Neuronal stem cell (in vitro differentiated cells): ENCODE measurements around the gene CCDC178. TPM values are rescaled to one million over a fixed set of nuclear protein-coding genes. Genes with fewer than 3 reads are reported as not detected.

Experiments
- DNase-seq: peaks from one replicate; pipeline ENCODE4 v3.0.0-alpha.2; 2013; ENCODE audit warnings: low spot score
- H2AFZ ChIP-seq: one replicate; pipeline ENCODE4 v1.6.1; 2013; ENCODE audit warnings: mild to moderate bottlenecking, low read length, inconsistent platforms
- H2AK5ac ChIP-seq: 2 replicates; pipeline ENCODE4 v1.6.1; 2013; ENCODE audit warnings: low read depth, mild to moderate bottlenecking, inconsistent platforms, low read length, moderate library complexity, mixed read lengths
- H2BK120ac ChIP-seq: 2 replicates; pipeline ENCODE4 v1.6.1; 2013; ENCODE audit warnings: low read depth, mild to moderate bottlenecking, inconsistent platforms, low read length, moderate library complexity, mixed read lengths
- H2BK12ac ChIP-seq: one replicate; pipeline ENCODE4 v1.6.1; 2013; ENCODE audit warnings: low read length, inconsistent platforms
- H2BK15ac ChIP-seq: 2 replicates; pipeline ENCODE4 v1.6.1; 2013; ENCODE audit warnings: mild to moderate bottlenecking, low read length, inconsistent platforms, mixed read lengths
- H2BK5ac ChIP-seq: one replicate; pipeline ENCODE4 v1.6.1; 2013; ENCODE audit warnings: inconsistent platforms, mild to moderate bottlenecking, low read length, moderate library complexity
- H3K14ac ChIP-seq: one replicate; pipeline ENCODE4 v1.6.1; 2013; ENCODE audit warnings: low read length, inconsistent platforms
- H3K18ac ChIP-seq: 2 replicates; pipeline ENCODE4 v1.6.1; 2013; ENCODE audit warnings: low read length, inconsistent platforms
- H3K23ac ChIP-seq: 2 replicates; pipeline ENCODE4 v1.6.1; 2013; ENCODE audit warnings: low read depth, mild to moderate bottlenecking, mixed read lengths, low read length, inconsistent platforms; ENCODE audit not compliant: poor library complexity
- H3K27ac ChIP-seq: replicated peaks from 3 replicates; pipeline ENCODE4 v1.5.1; 2013; ENCODE audit warnings: low read length, inconsistent platforms
- H3K27me3 ChIP-seq, 3 experiments: 2 replicates each; pipeline ENCODE4 v1.6.1; 2013; ENCODE audit warnings: low read length in 3 of 3, mild to moderate bottlenecking in 2 of 3, inconsistent platforms in 1 of 3, low read depth in 1 of 3, mixed read lengths in 1 of 3, moderate library complexity in 1 of 3; ENCODE audit not compliant: control insufficient read depth in 3 of 3, insufficient read depth in 3 of 3
- H3K36me3 ChIP-seq, 2 donors: replicated peaks in 1 of 2; 2 replicates each; pipeline ENCODE4 v1.6.1; 2013; ENCODE audit warnings: low read length in 2 of 2; ENCODE audit not compliant: control insufficient read depth in 2 of 2, insufficient read depth in 2 of 2
- H3K4ac ChIP-seq: 2 replicates; pipeline ENCODE4 v1.6.1; 2013; ENCODE audit warnings: inconsistent platforms, mild to moderate bottlenecking, low read length, moderate library complexity
- H3K4me1 ChIP-seq, 2 donors: 1 replicate in 1 of 2; 2 replicates in 1 of 2; pipeline ENCODE4 v1.6.1; 2013; ENCODE audit warnings: low read length in 2 of 2, low read depth in 1 of 2; ENCODE audit not compliant: control insufficient read depth in 2 of 2, insufficient read depth in 1 of 2
- H3K4me2 ChIP-seq: one replicate; pipeline ENCODE4 v1.6.1; 2013; ENCODE audit warnings: mild to moderate bottlenecking, low read length, inconsistent platforms; ENCODE audit not compliant: insufficient read depth, poor library complexity, severe bottlenecking
- H3K4me3 ChIP-seq, 2 donors: 2 replicates each; pipeline ENCODE4 v1.5.1; 2013; ENCODE audit warnings: low read length in 2 of 2, mild to moderate bottlenecking in 2 of 2, inconsistent platforms in 1 of 2, moderate library complexity in 1 of 2
- H3K79me1 ChIP-seq: one replicate; pipeline ENCODE4 v1.6.1; 2013; ENCODE audit warnings: low read depth, mild to moderate bottlenecking, inconsistent platforms, low read length, moderate library complexity
- H3K9ac ChIP-seq: one replicate; pipeline ENCODE4 v1.6.1; 2013; ENCODE audit warnings: mild to moderate bottlenecking, low read depth, low read length, inconsistent platforms; ENCODE audit not compliant: poor library complexity
- H3K9me3 ChIP-seq, 2 donors: replicated peaks in 1 of 2; 2 replicates each; pipeline versions ENCODE3 to v1.6.1; 2013; ENCODE audit warnings: low read length in 2 of 2, mild to moderate bottlenecking in 2 of 2, inconsistent platforms in 1 of 2, low read depth in 1 of 2, mixed read lengths in 1 of 2, moderate library complexity in 1 of 2; ENCODE audit not compliant: control insufficient read depth in 2 of 2, insufficient read depth in 1 of 2
- H4K8ac ChIP-seq: one replicate; pipeline ENCODE4 v1.6.1; 2013; ENCODE audit warnings: low read depth, mild to moderate bottlenecking, inconsistent platforms, low read length, moderate library complexity
- H4K91ac ChIP-seq: one replicate; pipeline ENCODE4 v1.6.1; 2013; ENCODE audit warnings: low read length, low read depth, mild to moderate bottlenecking, inconsistent platforms; ENCODE audit not compliant: poor library complexity
- WGBS, 2 donors: extraction: QIAGEN DNeasy Blood & Tissue Kit; methylation state at CpG; one replicate each; pipeline ENCODE4 v1.1.7; 2013; ENCODE audit warnings: missing lambda C conversion rate in 2 of 2, mixed read lengths in 1 of 2; ENCODE audit not compliant: insufficient read length in 2 of 2, insufficient replicate concordance in 1 of 2; ENCODE audit errors: extremely low coverage in 2 of 2; 5-methylcytosine and 5-hydroxymethylcytosine counted together
- polyA plus RNA-seq, 2 experiments: library from polyadenylated mRNA; stranded (reverse); fragments of 200-250 nt; gene quantifications; one replicate each; pipeline ENCODE4 v1.2.3, GENCODE V29; 2013

Gene CCDC178
- polyA plus RNA-seq (2013, experiment 1 of 2): 0.29 TPM
- polyA plus RNA-seq (2013, experiment 2 of 2): 0.37 TPM

- Histone ChIP-seq H3K4me2 (peak within 1 kb of the TSS; percentile 69), H3K79me1 (no peaks in the 10 kb centered on the region), H2BK12ac (peak within 1 kb of the TSS; percentile 41), H3K23ac (no peak within 1 kb of the TSS), H3K4ac (no peak within 1 kb of the TSS), H3K27ac (no peak within 1 kb of the TSS), H3K4me1 (peaks cover 0 to 2% of the 10 kb centered on the region in 2 donors), H3K14ac (peak within 1 kb of the TSS; percentile 82), H2BK5ac (no peak within 1 kb of the TSS), H3K9me3 (no peaks in the 10 kb centered on the region), H4K91ac (no peak within 1 kb of the TSS), H2BK120ac (no peak within 1 kb of the TSS), H3K9ac (peak within 1 kb of the TSS; percentile 70), H3K18ac (peak within 1 kb of the TSS; percentile 94), H2AK5ac (no peak within 1 kb of the TSS), H2AFZ (peak within 1 kb of the TSS; percentile 90), H3K27me3 (peaks cover 0 to 8% (median 0%) of the 10 kb centered on the region in 3 experiments), H3K4me3 (peak within 1 kb of the TSS; percentile 49 to 84), H2BK15ac (no peak within 1 kb of the TSS), H4K8ac (peak within 1 kb of the TSS; percentile 17), H3K36me3 (no peaks in the 10 kb centered on the region)
- no CpG with 5 or more reads among the region's 77 CpGs for WGBS, 2 donors
- peak; percentile 55 for DNase-seq
These were observed at the start of gene CCDC178 for GRCh38 chr18:33440060-33441043. Gene CCDC178, minus strand, starts transcription at chr18:33440721. Its CDS starts 28,633 bp downstream, at chr18:33412088.

GRCh38 chr18:33483908-33484307 lies 43.4 kb upstream of the CCDC178 start:
- no peak overlapping the region for H3K9ac ChIP-seq
- no peak overlapping the region for H2AK5ac ChIP-seq
- no peaks in the 10 kb centered on the region for H3K9me3 ChIP-seq
- no peak overlapping the region for H3K4me2 ChIP-seq
- H2AFZ ChIP-seq: no peak overlapping the region
- no peaks in the 10 kb centered on the region for H3K4me1 ChIP-seq
- no peaks in the 10 kb centered on the region for H3K79me1 ChIP-seq
- H4K91ac ChIP-seq: no peak overlapping the region
- H3K23ac ChIP-seq: no peak overlapping the region
- H3K18ac ChIP-seq: no peak overlapping the region
- no peak for DNase-seq
- no peaks in the 10 kb centered on the region for H3K27me3 ChIP-seq
- no peak overlapping the region for H4K8ac ChIP-seq
- no peak overlapping the region for H2BK120ac ChIP-seq
- no peak overlapping the region for H2BK5ac ChIP-seq
- H3K14ac ChIP-seq: no peak overlapping the region
- H2BK15ac ChIP-seq: no peak overlapping the region
- H2BK12ac ChIP-seq: no peak overlapping the region
- no peak overlapping the region for H3K27ac ChIP-seq
- no peaks in the 10 kb centered on the region for H3K36me3 ChIP-seq
- H3K4ac ChIP-seq: no peak overlapping the region
- WGBS, 2 donors: no CpG with 5 or more reads among the region's 1 CpG
- no peak overlapping the region for H3K4me3 ChIP-seq

GRCh38 chr18:33472509-33472908 lies 32.0 kb upstream of the CCDC178 start:
- WGBS, 2 donors: no CpG with 5 or more reads among the region's 3 CpGs
- Histone ChIP-seq H3K14ac (no peak overlapping the region), H2AK5ac (no peak overlapping the region), H3K23ac (no peak overlapping the region), H3K27ac (no peak overlapping the region), H3K27me3 (no peaks in the 10 kb centered on the region), H2BK15ac (no peak overlapping the region), H3K79me1 (no peaks in the 10 kb centered on the region), H3K9ac (no peak overlapping the region), H2BK12ac (no peak overlapping the region), H2AFZ (no peak overlapping the region), H3K36me3 (no peaks in the 10 kb centered on the region), H4K91ac (no peak overlapping the region), H3K4ac (no peak overlapping the region), H3K9me3 (no peaks in the 10 kb centered on the region), H2BK5ac (no peak overlapping the region), H3K4me3 (no peak overlapping the region), H4K8ac (no peak overlapping the region), H3K4me1 (no peaks in the 10 kb centered on the region), H2BK120ac (no peak overlapping the region), H3K4me2 (no peak overlapping the region), H3K18ac (no peak overlapping the region)
- DNase-seq: no peak

- no peak overlapping the region for H2AK5ac ChIP-seq
- no peak overlapping the region for H4K8ac ChIP-seq
- H3K36me3 ChIP-seq: no peaks in the 10 kb centered on the region
- no peak overlapping the region for H3K18ac ChIP-seq
- no peak overlapping the region for H2BK12ac ChIP-seq
- no peak overlapping the region for H2BK15ac ChIP-seq
- no peaks in the 10 kb centered on the region for H3K9me3 ChIP-seq
- no peak overlapping the region for H3K9ac ChIP-seq
- no CpG with 5 or more reads among the region's 2 CpGs for WGBS, 2 donors
- no peak overlapping the region for H3K14ac ChIP-seq
- no peak overlapping the region for H2AFZ ChIP-seq
- no peak overlapping the region for H3K4me2 ChIP-seq
- no peak overlapping the region for H2BK120ac ChIP-seq
- no peak overlapping the region for H3K27ac ChIP-seq
- H2BK5ac ChIP-seq: no peak overlapping the region
- no peaks in the 10 kb centered on the region for H3K27me3 ChIP-seq
- H3K4me3 ChIP-seq: no peak overlapping the region
- H4K91ac ChIP-seq: no peak overlapping the region
- H3K4ac ChIP-seq: no peak overlapping the region
- H3K79me1 ChIP-seq: no peaks in the 10 kb centered on the region
- H3K23ac ChIP-seq: no peak overlapping the region
- H3K4me1 ChIP-seq: no peaks in the 10 kb centered on the region
- no peak for DNase-seq
These were observed 29.7 kb upstream of the CCDC178 start for GRCh38 chr18:33470216-33470615.
